Endothelial cell (in vitro differentiated cells): ENCODE data around the gene PNLIPRP3. TPM values are rescaled to one million over a fixed set of nuclear protein-coding genes. Genes with fewer than 3 reads are reported as not detected.

Experiments used
- DNase-seq: peaks from one replicate; pipeline ENCODE4 v3.0.0; 2021; ENCODE audit warnings: low spot score
- H3K27ac Mint-ChIP-seq: one replicate; pipeline ENCODE4 v1.8.0; 2021; ENCODE audit warnings: mixed read lengths, inconsistent platforms; ENCODE audit not compliant: unreplicated experiment
- H3K27me3 Mint-ChIP-seq: one replicate; pipeline ENCODE4 v1.8.0; 2021; ENCODE audit warnings: mild to moderate bottlenecking, moderate library complexity, mixed read lengths, inconsistent platforms; ENCODE audit not compliant: unreplicated experiment
- H3K36me3 Mint-ChIP-seq: one replicate; pipeline ENCODE4 v1.8.0; 2021; ENCODE audit warnings: mild to moderate bottlenecking, low read depth, mixed read lengths, inconsistent platforms; ENCODE audit not compliant: unreplicated experiment
- H3K4me1 Mint-ChIP-seq: one replicate; pipeline ENCODE4 v1.8.0; 2021; ENCODE audit warnings: mild to moderate bottlenecking, mixed read lengths, inconsistent platforms; ENCODE audit not compliant: unreplicated experiment
- H3K4me3 Mint-ChIP-seq: one replicate; pipeline ENCODE4 v1.8.0; 2021; ENCODE audit warnings: mild to moderate bottlenecking, mixed read lengths, inconsistent platforms; ENCODE audit not compliant: unreplicated experiment
- H3K9me3 Mint-ChIP-seq: one replicate; pipeline ENCODE4 v1.8.0; 2021; ENCODE audit warnings: mixed read lengths, inconsistent platforms; ENCODE audit not compliant: unreplicated experiment
- total RNA-seq: library from RNA; stranded (reverse); fragmentation: NEBNext Ultra II Directional; extraction: Animal tissue kit (Norgen Biotek cat#: 25700); gene quantifications from one replicate; pipeline ENCODE4 v1.2.1, GENCODE V29; 2021; ENCODE audit not compliant: unreplicated experiment
- TF ChIP-seq, protein P1 (sequence below): fragments of 200-600 bp; sonication (generic); IDR thresholded peaks from one replicate; pipeline ENCODE4 v1.5.0; 2021; ENCODE audit warnings: antibody characterized with exemption; ENCODE audit not compliant: unreplicated experiment

Gene PNLIPRP3
- total RNA-seq, 1 donor from 2014 or later = not detected

DNA sequence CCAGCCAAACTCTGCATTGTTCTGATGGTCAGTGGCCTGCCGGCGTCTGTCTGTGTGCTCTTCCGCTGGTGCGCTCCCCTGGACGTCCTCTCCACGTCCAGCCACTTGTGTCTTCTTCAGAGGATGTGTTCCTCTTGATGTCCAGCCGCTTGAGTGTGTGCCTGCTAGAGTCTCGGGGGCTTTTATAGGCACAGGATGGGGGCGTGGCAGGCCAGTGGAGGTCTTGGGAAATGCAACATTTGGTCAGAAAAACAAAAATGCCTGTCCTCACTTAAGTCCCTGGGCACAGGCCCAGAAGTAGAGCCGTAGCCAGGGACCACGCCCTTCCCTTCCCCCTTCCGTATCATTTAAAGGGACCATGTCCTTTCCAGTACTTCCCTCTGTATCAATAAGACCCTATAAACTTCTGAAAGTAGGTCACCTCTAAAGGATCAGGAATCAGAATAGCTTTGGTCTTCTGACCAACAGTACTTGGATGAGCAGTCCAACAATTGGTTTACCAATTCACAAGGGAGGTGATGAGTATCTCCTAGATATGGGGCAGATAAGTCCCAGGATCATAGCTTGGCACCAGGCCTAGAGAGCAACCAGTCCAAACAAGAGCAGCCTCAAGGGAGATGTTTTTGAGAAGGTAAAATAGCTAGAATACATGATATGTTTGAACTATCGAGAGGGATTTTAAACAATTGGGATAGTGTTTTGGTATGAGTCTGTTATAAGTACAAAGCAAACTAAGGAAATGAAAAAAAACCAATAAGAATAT is 32.2 kb upstream of the PNLIPRP3 start:
- H3K9me3 Mint-ChIP-seq = no peaks in the 10 kb centered on the region
- no peaks in the 10 kb centered on the region for H3K36me3 Mint-ChIP-seq
- TF ChIP-seq, protein P1, sequence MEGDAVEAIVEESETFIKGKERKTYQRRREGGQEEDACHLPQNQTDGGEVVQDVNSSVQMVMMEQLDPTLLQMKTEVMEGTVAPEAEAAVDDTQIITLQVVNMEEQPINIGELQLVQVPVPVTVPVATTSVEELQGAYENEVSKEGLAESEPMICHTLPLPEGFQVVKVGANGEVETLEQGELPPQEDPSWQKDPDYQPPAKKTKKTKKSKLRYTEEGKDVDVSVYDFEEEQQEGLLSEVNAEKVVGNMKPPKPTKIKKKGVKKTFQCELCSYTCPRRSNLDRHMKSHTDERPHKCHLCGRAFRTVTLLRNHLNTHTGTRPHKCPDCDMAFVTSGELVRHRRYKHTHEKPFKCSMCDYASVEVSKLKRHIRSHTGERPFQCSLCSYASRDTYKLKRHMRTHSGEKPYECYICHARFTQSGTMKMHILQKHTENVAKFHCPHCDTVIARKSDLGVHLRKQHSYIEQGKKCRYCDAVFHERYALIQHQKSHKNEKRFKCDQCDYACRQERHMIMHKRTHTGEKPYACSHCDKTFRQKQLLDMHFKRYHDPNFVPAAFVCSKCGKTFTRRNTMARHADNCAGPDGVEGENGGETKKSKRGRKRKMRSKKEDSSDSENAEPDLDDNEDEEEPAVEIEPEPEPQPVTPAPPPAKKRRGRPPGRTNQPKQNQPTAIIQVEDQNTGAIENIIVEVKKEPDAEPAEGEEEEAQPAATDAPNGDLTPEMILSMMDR = no peak
- peaks cover 5% of the 10 kb centered on the region for H3K27me3 Mint-ChIP-seq
- H3K4me1 Mint-ChIP-seq = peaks cover 6% of the 10 kb centered on the region
- H3K27ac Mint-ChIP-seq = no peak overlapping the region
- DNase-seq = no peak
- no peak overlapping the region for H3K4me3 Mint-ChIP-seq

DNA sequence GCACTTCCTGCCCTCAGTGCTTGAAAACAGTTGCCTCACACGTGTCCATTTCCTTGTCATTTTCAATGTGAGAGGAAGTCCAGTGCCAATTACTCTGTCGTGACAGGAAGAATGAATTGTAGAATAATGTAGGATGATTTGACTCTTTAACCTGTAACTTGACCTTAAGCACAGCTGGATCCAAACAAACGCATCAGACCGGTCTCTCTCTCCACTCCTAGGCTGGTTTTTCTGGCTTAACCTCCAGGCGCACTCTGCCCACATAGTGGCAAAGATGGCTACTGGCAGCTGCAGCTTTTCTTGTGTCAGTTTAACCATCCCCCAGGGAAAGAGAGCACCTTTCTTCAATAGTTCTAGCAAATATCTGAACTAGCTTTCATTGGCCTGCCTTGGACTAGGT is 29.4 kb upstream of the PNLIPRP3 start:
- no peak overlapping the region for H3K27ac Mint-ChIP-seq
- no peak for DNase-seq
- H3K4me3 Mint-ChIP-seq = no peak overlapping the region
- peaks cover 6% of the 10 kb centered on the region for H3K4me1 Mint-ChIP-seq
- H3K9me3 Mint-ChIP-seq = no peaks in the 10 kb centered on the region
- TF ChIP-seq, protein P1 = no peak
- peaks cover 5% of the 10 kb centered on the region for H3K27me3 Mint-ChIP-seq
- H3K36me3 Mint-ChIP-seq = no peaks in the 10 kb centered on the region

DNA sequence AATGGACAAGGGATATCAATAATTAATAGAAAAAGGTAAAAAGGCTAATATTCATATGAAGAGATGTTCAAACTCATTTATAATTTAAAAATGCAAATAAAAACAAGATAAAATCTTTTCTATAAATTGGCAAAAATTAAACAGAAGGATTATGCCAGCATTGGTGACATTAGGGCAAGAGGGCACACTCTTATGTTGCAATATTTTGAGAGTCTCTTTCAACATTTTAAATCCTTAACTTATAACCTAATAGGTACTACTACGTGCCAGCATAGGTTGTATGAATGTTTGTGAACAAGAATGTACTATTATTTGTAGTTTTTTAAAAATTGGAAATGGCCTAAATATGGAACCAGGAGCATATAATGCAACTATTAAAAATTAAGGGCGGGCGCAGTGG is 24.8 kb upstream of the PNLIPRP3 start:
- H3K9me3 Mint-ChIP-seq = no peaks in the 10 kb centered on the region
- TF ChIP-seq, protein P1 = no peak
- no peaks in the 10 kb centered on the region for H3K36me3 Mint-ChIP-seq
- peaks cover 6% of the 10 kb centered on the region for H3K4me1 Mint-ChIP-seq
- no peak overlapping the region for H3K4me3 Mint-ChIP-seq
- no peak for DNase-seq
- no peak overlapping the region for H3K27ac Mint-ChIP-seq
- no peaks in the 10 kb centered on the region for H3K27me3 Mint-ChIP-seq

DNA sequence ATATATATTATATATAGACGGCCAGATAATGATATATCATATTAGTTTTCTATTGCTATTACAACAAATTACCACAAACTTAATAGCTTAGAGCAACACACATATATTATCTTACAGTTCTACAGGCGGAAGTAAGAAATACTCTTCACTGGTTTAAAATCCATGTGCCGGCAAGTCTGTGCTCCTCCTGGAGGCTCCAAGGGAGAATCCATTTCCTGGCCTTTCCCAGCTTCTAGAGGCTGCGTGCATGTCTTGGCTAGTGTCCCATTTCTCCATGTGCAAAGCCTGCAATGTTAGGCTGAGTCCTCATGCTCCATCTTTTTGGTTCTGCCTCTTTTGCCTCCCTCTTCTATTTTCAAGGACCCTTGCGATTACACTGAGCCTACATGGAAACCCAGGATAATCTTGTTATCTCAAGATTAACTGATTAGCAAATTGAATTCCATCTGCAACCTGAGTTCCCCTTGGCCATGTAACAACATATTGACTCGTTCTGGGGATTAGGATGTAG is 23.9 kb upstream of the PNLIPRP3 start:
- Mint-ChIP-seq H3K27me3 (no peaks in the 10 kb centered on the region), H3K9me3 (no peaks in the 10 kb centered on the region), H3K36me3 (no peaks in the 10 kb centered on the region), H3K4me1 (no peaks in the 10 kb centered on the region), H3K27ac (no peak overlapping the region), H3K4me3 (no peak overlapping the region)
- no peak for DNase-seq
- TF ChIP-seq, protein P1 = no peak

DNA sequence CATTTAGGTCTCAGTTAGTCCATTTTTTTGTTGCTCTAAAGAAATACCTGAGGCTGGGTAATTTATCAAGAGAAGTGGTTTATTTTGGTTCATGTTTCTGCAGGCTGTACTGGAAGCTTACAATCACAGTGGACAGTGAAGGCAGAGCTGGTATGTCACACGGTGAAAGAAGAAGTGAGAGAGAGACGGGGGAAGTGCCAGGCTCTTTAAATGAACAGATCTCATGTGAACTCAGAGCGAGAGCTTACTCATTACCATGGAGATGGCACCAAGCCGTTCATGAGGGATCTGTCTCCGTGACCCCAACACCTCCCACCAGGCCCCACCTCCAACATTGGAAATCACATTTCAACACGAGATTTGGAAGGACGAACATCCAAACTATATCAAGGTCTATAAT is 18.9 kb upstream of the PNLIPRP3 start:
- no peaks in the 10 kb centered on the region for H3K9me3 Mint-ChIP-seq
- no peak for DNase-seq
- no peaks in the 10 kb centered on the region for H3K27me3 Mint-ChIP-seq
- H3K4me3 Mint-ChIP-seq = no peak overlapping the region
- no peaks in the 10 kb centered on the region for H3K4me1 Mint-ChIP-seq
- TF ChIP-seq, protein P1 = no peak
- no peaks in the 10 kb centered on the region for H3K36me3 Mint-ChIP-seq
- H3K27ac Mint-ChIP-seq = no peak overlapping the region
